Gastrocnemius medialis (tissue), 4 donors: ENCODE measurements around the gene GMIP. TPM values are rescaled to one million over a fixed set of nuclear protein-coding genes. Genes with fewer than 3 reads are reported as not detected.

ENCODE experiments used
- ATAC-seq, 2 donors: fragments of 150-250 bp; one replicate each; pipeline ENCODE4 v1.9.1; 2016
- DNase-seq, 2 donors: peaks; one replicate each; pipeline ENCODE4 v3.0.0-alpha.2; 2019
- H3K27ac ChIP-seq, 4 donors: fragments of 200-600 bp; sonication (generic); 1 replicate in 1 of 4; 2 replicates in 3 of 4; pipeline ENCODE4 v1.5.1; 2016 to 2018; ENCODE audit warnings: mild to moderate bottlenecking in 2 of 4, moderate library complexity in 1 of 4
- H3K27me3 ChIP-seq, 3 donors: fragments of 200-600 bp; sonication (generic) in 2 of 3; 1 replicate in 1 of 3; 2 replicates in 2 of 3; pipeline versions ENCODE4 v1.5.1 to v1.6.0; 2016 to 2019; ENCODE audit warnings: mild to moderate bottlenecking in 1 of 3, moderate library complexity in 1 of 3
- H3K36me3 ChIP-seq, 2 donors: fragments of 200-600 bp; sonication (generic) in 1 of 2; one replicate each; pipeline ENCODE4 v1.5.1; 2017 to 2018
- H3K4me1 ChIP-seq, 2 donors: fragments of 200-600 bp; sonication (generic) in 1 of 2; one replicate each; pipeline ENCODE4 v1.5.1; 2016 to 2017; ENCODE audit warnings: mild to moderate bottlenecking in 2 of 2
- H3K4me3 ChIP-seq, 4 donors: fragments of 200-600 bp; sonication (generic) in 3 of 4; 1 replicate in 1 of 4; 2 replicates in 3 of 4; pipeline ENCODE4 v1.5.1; 2016 to 2019; ENCODE audit warnings: mild to moderate bottlenecking in 2 of 4
- H3K9me3 ChIP-seq, 3 donors: fragments of 200-600 bp; sonication (generic) in 2 of 3; 1 replicate in 1 of 3; 2 replicates in 2 of 3; pipeline ENCODE4 v1.5.1; 2016 to 2019
- POLR2A ChIP-seq, 2 donors: fragments of 450-650 bp; IDR thresholded peaks; one replicate each; pipeline ENCODE4 v1.6.1; 2017; ENCODE audit warnings: antibody characterized with exemption in 2 of 2, mild to moderate bottlenecking in 2 of 2, moderate library complexity in 2 of 2
- in situ Hi-C, 4 donors: fragments of 200-750 bp; cut with MboI; loops; one replicate each; pipeline versions ENCODE4 v1.15.0 to v1.8.0; 2017; ENCODE audit warnings: low sequenced_read_pairs in 4 of 4
- intact Hi-C: fragments of 100-400 bp; cut with DNase I; formaldehyde crosslinking; loops from one replicate; pipeline ENCODE4 v1.15.1; 2023; ENCODE audit warnings: low total_unique reads
- total RNA-seq, 4 donors: library from RNA; depleted of rRNA; stranded (reverse); fragments of >200 nt; gene quantifications; one replicate each; pipeline versions ENCODE4 v1.1.0 to v1.2.3, GENCODE V29; 2016
- TF ChIP-seq, protein P1 (sequence below), 5 experiments: fragments of 450-650 bp in 3 of 5; fragments of 200-600 bp in 2 of 5; sonication (generic) in 2 of 5; IDR thresholded peaks in 4 of 5; conservative IDR thresholded peaks in 1 of 5; 1 replicate in 4 of 5; 2 replicates in 1 of 5; pipeline ENCODE4 v1.5.1; 2016 to 2019; ENCODE audit warnings: antibody characterized with exemption in 5 of 5, mild to moderate bottlenecking in 3 of 5, moderate library complexity in 3 of 5

The GMIP gene
- total RNA-seq, 4 donors from 2014 or later, result 1.2 to 2.6 (median 1.6) TPM; not detected in 1

DNA sequence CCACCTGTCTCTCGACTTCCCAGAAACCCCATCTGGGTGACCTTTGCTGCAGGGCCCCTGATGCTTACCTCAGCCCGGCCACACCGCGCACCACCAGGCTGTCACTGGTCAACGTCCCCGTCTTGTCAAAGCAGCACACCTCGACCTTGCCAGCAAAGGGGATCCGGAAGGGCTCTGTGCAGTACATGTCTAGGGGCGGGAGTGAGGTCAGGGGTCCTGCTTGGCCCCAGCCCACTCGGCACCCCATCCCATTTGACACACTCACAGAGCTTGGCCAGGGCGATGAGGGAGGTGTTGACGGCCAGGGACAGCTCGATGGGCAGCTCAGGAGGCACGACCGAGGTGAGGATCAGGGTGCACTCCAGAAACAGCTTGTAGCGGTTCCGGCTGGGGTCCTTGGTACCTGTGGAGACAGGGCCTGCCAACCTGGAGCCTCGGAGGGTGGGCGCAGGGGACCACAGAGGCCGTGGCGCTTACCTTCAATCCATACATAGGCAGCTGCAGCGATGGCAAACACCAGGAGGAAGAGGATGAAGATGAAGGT, 11.7 kb upstream of the GMIP start:
- H3K4me3 ChIP-seq, result no peak overlapping the region
- intact Hi-C loops, result no loop called here
- DNase-seq, result no peak
- H3K27ac ChIP-seq, result no peak overlapping the region
- TF ChIP-seq, protein P1, sequence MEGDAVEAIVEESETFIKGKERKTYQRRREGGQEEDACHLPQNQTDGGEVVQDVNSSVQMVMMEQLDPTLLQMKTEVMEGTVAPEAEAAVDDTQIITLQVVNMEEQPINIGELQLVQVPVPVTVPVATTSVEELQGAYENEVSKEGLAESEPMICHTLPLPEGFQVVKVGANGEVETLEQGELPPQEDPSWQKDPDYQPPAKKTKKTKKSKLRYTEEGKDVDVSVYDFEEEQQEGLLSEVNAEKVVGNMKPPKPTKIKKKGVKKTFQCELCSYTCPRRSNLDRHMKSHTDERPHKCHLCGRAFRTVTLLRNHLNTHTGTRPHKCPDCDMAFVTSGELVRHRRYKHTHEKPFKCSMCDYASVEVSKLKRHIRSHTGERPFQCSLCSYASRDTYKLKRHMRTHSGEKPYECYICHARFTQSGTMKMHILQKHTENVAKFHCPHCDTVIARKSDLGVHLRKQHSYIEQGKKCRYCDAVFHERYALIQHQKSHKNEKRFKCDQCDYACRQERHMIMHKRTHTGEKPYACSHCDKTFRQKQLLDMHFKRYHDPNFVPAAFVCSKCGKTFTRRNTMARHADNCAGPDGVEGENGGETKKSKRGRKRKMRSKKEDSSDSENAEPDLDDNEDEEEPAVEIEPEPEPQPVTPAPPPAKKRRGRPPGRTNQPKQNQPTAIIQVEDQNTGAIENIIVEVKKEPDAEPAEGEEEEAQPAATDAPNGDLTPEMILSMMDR (IDR thresholded peaks at IDR 0.05 in 4 of 5, conservative IDR thresholded peaks at IDR 0.05 in 1 of 5), result no peak
- TF ChIP-seq POLR2A (IDR thresholded peaks at IDR 0.05), result no peak
- no peaks in the 10 kb centered on the region for H3K27me3 ChIP-seq
- no peak for ATAC-seq
- H3K4me1 ChIP-seq, result no peaks in the 10 kb centered on the region
- H3K9me3 ChIP-seq, result no peaks in the 10 kb centered on the region
- in situ Hi-C loops, result loop anchor here in 1 of 4 donors (25.0 kb wide), 1 partner anchor 268 kb away; no protein-coding TSS in a partner anchor
- H3K36me3 ChIP-seq, result peaks cover 5 to 93% of the 10 kb centered on the region in 2 donors

DNA sequence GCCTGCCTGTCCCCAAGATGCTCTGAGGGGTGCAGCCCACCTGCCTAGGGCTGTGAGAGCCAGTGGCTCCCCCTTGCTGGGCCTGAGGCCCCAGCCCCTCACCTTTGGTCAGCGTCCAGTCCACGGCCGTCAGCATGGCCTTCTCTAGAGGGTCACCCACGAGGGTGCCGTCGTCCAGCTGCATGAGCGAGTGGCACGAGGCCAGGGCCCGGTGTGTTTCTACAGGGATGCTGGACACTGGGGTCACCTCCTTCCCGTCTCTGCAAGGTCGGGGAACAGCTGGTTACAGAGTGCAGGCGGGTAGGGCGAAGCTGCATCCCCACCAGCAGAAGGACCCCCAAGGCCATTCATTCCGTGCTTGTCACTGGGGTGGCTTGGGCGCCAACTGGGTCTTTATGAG, 11.0 kb upstream of the GMIP start:
- ATAC-seq (no peak), DNase-seq (no peak)
- H3K9me3 ChIP-seq, result no peaks in the 10 kb centered on the region
- H3K36me3 ChIP-seq, result peaks cover 5 to 100% of the 10 kb centered on the region in 2 donors
- no peaks in the 10 kb centered on the region for H3K4me1 ChIP-seq
- in situ Hi-C loops (loop anchor here in 1 of 4 donors (25.0 kb wide), 1 partner anchor 267 kb away; no protein-coding TSS in a partner anchor), intact Hi-C loops (no loop called here)
- H3K4me3 ChIP-seq, result no peak overlapping the region
- no peaks in the 10 kb centered on the region for H3K27me3 ChIP-seq
- H3K27ac ChIP-seq, result no peak overlapping the region
- TF ChIP-seq POLR2A (IDR thresholded peaks at IDR 0.05), result no peak
- TF ChIP-seq, protein P1 (IDR thresholded peaks at IDR 0.05 in 4 of 5, conservative IDR thresholded peaks at IDR 0.05 in 1 of 5), result no peak

DNA sequence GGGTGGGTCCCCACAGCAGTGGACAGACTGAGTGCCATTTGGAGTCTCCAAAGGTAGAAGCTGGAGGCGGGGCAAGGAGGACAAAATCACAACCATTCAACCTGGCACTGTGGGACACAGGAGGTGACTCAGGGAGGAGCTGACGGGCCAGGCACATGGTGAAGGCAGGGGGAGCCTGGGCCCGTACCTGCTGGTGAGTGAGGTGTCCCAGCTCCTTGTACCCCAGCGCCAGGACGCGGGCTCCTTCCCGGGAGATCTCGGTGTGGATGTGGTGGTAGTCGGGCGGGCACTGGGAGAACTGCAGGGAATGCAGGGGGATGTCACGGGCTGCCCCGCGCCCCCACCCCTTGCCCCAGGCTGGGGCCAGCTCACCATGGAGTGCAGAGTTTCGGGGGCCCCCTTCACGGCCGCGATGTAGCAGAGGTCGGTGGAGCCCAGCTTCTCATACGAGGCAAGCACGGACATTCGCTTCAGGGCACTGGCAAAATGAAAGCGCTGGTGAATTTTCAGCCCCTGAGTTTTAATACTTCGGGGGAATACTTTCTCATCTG, 10.2 kb upstream of the GMIP start:
- peaks cover 5 to 97% of the 10 kb centered on the region in 2 donors for H3K36me3 ChIP-seq
- no peak for ATAC-seq

GRCh38 chr19:19652482-19653295, 9.2 kb upstream of the GMIP start:
- H3K4me3 ChIP-seq, result no peak overlapping the region
- H3K27me3 ChIP-seq, result no peaks in the 10 kb centered on the region
- ATAC-seq, result no peak
- in situ Hi-C loops, result loop anchor here in 1 of 4 donors (25.0 kb wide), 1 partner anchor 265 kb away; no protein-coding TSS in a partner anchor
- H3K9me3 ChIP-seq, result no peaks in the 10 kb centered on the region
- H3K27ac ChIP-seq, result no peak overlapping the region
- DNase-seq, result no peak
- H3K36me3 ChIP-seq, result peaks cover 5 to 94% of the 10 kb centered on the region in 2 donors
- intact Hi-C loops, result no loop called here
- no peaks in the 10 kb centered on the region for H3K4me1 ChIP-seq
- TF ChIP-seq, protein P1 (IDR thresholded peaks at IDR 0.05 in 4 of 5, conservative IDR thresholded peaks at IDR 0.05 in 1 of 5), result no peak
- no peak for TF ChIP-seq POLR2A (IDR thresholded peaks at IDR 0.05)

More for the DNA sequence above, 10.2 kb upstream of the GMIP start:
- H3K27me3 ChIP-seq, result no peaks in the 10 kb centered on the region
- H3K9me3 ChIP-seq, result no peaks in the 10 kb centered on the region
- in situ Hi-C loops (loop anchor here in 1 of 4 donors (25.0 kb wide), 1 partner anchor 266 kb away; no protein-coding TSS in a partner anchor), intact Hi-C loops (no loop called here)
- H3K4me1 ChIP-seq, result no peaks in the 10 kb centered on the region
- H3K4me3 ChIP-seq, result no peak overlapping the region
- no peak for TF ChIP-seq POLR2A (IDR thresholded peaks at IDR 0.05)
- TF ChIP-seq, protein P1 (IDR thresholded peaks at IDR 0.05 in 4 of 5, conservative IDR thresholded peaks at IDR 0.05 in 1 of 5), result no peak
- no peak for DNase-seq
- no peak overlapping the region for H3K27ac ChIP-seq
